IPS-11a (cell line): ENCODE results near the gene ZNF391.
"Not testable (repeated sequence)": the region's sequence is repeated elsewhere in the genome, so short reads cannot be mapped to it uniquely, and the experiment has no call there.

ENCODE experiments used
- H3K4me3 ChIP-seq: one replicate; pipeline ENCODE4 v1.5.1; 2013; ENCODE audit warnings: low read depth, low read length, control low read depth

Gene ZNF391

DNA sequence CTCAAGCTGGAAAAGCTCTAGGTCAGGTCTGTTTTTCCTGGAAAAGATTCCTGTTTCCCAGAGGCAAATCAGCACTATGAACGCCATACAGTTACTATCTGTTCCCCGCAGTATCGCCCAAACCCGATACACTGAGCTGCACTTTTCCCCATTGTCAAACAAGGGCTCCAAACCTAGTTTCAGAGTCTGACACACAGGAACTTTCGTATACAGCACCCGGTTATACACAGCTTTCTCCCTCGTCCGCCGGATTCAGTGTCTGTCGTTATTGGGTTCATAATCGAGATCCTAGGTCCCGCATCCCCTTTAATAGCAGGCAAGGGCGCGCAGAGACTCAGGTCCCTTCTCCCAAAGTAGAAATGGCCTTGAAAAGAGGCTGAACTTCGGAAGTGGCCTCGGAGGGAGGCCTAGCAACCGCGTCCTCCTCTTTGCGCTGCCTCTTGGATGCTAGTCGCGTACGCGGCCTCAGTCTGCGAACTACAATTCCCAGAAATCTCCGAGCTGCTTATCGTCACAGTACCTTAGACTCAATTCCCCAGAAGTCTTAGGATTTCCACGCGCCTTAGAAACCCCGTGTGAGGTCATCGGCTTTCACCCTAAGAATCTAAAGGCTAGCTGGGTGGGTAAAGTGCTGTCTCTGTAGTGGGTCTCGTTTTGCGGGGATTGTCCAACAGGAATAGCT lies 34.2 kb downstream of the ZNF391 start:
- no peak overlapping the region for H3K4me3 ChIP-seq

DNA sequence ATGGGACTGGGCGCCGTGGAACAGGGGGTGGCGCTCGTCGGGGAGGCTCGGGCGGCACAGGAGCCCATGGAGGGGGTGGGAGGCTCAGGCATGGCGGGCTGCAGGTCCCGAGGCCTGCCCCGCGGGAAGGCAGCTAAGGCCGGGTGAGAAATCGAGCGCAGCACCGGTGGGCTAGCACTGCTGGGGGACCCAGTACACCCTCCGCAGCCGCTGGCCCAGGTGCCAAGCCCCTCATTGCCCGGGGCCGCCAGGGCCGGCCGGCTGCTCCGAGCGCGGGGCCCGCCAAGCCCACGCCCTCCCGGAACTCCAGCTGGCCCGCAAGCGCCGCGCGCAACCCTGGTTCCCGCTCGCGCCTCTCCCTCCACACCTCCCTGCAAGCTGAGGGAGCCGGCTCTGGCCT lies 36.3 kb downstream of the ZNF391 start:
- not testable (repeated sequence) for H3K4me3 ChIP-seq

DNA sequence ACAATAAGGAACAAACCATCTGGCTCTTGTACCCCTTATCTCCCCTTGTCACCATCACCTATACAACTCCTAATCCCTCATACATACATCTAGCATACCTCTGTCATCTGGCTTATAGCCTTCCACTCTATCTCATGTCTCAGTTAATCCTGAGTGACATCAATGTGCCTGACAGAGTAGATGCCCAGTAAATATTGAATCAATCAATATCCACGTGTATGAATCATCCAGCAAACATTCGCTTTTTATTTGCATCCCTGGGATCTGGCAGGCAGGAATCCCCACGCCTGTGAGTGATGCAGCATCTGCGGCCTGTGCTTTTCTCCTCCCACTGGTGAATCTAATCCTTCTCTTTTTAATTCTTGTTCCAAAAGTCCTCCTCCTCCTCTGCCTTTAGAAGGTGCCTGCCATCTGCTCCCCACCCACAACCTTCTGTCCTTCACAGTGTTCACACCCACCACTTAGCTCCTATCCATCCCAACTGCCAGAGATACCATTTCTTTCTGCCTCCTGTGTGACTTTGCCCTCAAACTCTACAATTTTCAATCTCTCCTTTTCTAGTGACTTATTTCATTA lies 37.6 kb downstream of the ZNF391 start:
- no peak overlapping the region for H3K4me3 ChIP-seq

DNA sequence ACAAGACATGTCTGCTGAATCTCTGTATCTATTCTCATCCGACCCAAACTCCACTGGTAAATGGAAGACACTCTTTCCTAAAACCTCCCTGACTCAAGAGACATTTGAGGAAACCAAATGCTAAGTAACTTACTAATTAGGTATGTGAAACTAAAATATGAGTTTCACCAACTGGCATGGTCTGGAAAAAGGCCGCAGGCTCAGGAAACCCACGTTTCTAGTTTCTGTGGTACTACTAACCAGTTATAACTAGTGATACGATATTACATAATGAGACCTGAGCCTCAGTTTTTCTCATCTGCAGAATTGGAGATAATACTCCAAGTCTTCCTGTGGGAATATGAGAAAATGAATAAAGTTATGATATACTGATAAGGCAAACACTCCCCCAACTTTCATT lies 39.9 kb downstream of the ZNF391 start:
- H3K4me3 ChIP-seq: no peak overlapping the region

DNA sequence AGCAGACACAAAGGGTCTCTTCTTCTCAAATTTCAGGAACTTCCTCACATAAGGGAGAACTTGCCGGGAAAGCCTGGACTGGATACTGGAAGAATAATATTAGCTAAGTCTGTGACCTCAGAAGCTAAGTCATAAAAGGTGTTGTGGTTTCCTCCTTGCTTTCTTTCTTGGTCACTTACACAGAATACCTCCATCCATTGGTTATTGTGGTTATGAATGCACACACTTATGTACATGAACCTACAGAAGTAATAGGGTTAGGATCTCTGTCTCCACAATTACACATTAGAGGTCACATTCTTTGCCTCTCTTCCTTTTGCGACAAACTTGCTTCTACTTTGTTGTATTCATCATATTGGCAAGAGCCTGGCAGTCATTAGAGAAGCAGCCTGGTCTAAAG lies 40.4 kb downstream of the ZNF391 start:
- H3K4me3 ChIP-seq: no peak overlapping the region

DNA sequence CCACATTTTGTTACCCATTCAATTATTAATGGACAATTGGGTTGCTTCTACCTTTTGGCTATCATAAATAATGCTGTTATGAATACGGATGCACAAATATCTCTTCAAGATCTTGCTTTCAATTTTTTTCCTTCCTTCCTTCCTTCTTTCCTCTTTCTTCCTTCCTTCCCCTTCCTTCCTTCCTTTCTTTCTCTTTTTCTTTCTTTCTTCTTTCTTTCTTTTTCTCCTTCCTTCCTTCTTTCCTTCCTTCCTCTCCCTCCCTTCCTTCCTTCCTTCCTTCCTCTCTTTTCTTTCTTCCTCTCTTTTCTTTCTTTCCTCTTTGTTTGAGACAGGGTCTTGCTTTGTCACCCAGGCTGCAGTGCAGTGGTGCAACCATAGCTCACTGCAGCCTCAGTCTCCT lies 45.2 kb downstream of the ZNF391 start:
- H3K4me3 ChIP-seq: no peak overlapping the region

DNA sequence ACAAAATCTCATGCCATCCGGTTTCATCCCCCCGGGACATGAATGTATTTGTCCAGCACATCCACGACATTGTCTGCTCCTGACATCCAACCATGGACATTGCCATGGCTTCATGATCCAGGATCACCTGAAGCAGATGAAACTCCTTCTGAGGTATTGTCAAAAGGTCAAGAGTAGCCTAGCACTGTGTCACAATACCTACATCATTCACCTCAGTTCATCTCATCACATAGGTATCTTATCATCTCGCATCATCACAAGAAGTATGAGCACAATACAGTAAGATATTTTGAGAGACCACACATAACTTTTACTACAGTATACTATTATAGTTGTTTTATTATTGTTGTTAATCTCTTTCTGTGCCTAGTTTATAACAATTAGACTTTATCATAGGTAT lies 50.8 kb downstream of the ZNF391 start:
- no peak overlapping the region for H3K4me3 ChIP-seq

DNA sequence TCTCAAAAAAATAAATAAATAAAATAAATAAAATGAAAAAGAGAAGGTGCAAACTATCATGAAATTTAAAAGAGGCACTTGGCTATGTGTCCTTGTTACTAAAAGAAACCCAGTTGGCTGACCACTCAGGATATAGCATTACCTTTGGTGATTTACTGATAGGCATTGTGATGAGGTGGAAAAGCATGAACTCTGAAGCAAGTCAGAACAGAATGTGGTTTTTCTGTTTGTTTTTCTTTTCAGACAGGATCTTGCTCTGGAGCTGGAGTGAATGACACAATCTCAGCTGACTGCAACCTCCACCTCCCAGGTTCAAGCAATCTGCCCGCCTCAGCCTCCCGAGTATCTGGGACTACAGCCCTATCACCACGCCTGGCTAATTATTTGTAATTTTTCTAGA lies 52.4 kb downstream of the ZNF391 start:
- H3K4me3 ChIP-seq: no peak overlapping the region

DNA sequence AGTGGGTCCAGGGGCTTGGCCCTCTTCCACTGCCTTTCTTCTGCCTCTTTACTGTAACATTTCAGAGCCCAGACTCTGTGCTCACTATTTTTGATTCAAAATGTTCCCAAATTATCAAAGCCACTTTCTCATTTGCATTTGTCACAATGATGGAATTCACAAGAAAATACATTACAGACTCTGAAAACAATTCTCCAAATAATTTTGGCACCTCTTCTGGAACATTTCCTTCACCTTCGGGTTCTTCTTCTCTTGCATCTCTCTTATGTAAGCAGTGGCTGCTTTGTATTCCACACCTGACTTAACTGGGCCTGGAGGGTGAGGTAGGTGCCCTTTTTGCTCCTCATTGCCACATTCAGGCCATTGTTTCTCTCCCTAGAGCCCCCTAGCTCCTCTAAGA lies 54.4 kb downstream of the ZNF391 start:
- no peak overlapping the region for H3K4me3 ChIP-seq

DNA sequence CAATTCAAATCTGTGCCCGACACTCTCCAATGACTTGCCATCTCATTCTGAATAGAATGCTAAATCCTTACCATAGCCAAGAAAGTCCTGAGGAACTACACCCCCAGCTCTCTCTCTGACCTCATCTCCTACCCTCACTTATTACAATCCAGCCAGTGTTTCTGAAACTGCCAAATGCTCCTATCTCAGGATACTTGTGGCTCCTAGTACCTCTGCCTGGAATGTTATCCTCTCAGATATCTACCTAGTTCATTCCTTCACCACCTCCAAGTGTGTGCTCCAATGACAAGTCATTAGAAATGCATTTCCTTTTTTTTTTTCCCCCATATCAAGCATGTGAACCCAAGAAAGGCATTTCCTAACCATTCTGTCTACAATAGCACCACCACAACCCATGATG lies 59.9 kb downstream of the ZNF391 start:
- no peak overlapping the region for H3K4me3 ChIP-seq

DNA sequence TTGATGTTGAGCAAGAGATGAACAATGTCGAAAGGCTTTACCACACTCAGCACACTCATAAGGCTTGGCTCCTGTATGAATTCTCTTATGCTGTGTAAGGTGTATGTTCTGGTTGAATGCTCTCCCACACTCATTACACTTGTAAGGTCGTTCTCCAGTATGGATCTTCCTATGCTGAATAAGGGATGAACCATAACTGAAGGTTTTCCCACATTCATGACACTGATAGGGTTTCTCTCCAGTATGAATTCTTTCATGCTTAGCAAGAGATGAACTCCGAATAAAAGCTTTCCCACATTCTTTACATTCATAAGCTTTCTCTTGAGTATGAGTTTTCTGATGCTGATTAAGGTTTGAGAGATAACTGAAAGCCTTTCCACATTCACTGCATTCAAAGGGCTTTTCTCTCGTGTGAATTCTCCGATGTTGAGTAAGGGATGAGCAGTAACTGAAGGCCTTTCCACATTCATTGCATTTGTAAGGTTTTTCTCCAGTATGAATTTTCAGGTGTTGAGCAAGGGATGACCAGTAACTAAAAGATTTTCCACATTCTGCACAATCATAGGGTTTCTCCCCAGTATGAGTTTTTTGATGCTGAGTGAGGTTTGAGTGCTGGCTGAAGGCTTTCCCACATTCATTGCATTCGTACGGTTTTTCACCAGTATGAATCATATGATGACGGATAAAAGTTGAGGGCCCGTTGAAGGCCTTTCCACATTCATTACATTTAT lies 63.3 kb downstream of the ZNF391 start:
- no peak overlapping the region for H3K4me3 ChIP-seq

DNA sequence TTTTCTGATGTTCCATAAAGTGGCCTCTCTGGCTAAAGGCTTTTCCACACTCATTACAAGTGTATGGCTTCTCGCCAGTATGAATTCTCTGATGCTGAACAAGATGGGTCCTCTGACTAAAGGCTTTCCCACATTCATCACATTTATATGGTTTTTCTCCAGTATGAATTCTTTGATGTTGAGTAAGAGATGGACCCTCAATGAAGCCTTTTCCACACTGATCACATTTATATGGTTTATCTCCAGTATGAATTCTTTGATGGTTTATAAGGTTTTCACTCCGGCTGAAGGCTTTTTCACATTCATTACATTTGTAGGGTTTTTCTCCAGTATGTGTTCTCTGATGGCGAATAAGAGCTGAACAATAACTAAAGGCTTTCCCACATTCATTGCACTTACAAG lies 63.9 kb downstream of the ZNF391 start:
- no peak overlapping the region for H3K4me3 ChIP-seq
